HEK293T (cell line): ENCODE data around the gene CBFA2T2.

Experiments used
- ARNT ChIP-seq: fragments of 450-650 bp; IDR thresholded peaks from 2 replicates; pipeline ENCODE4 v1.6.1; 2017; ENCODE audit warnings: mild to moderate bottlenecking
- CTBP1 ChIP-seq: fragments of 450-650 bp; IDR thresholded peaks from 2 replicates; pipeline ENCODE4 v1.6.1; 2016; ENCODE audit warnings: borderline replicate concordance
- NFRKB ChIP-seq: fragments of 450-650 bp; IDR thresholded peaks from 2 replicates; pipeline ENCODE4 v1.6.1; 2016; ENCODE audit warnings: mild to moderate bottlenecking, moderate library complexity
- SP1 ChIP-seq: fragments of 450-650 bp; IDR thresholded peaks from 2 replicates; pipeline ENCODE4 v1.6.1; 2017

DNA sequence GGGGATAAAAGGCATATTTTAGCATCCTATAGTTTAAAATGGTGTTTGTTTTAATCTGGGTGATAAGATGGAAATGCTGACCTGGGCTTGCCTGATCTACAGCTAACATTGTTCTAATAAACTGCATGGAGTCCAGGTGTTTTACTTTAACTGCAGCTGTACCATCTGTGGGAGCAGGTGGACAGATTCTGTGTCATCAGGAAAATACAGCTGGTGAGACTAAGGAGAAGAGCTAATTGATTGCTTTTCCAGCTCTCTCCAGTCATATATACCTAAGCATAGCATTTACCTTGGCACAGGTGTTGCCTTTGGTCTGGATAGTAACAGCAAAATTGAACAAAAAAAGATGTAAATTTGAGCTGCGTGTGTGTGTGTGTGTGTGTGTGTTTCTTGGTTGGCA is 31.6 kb downstream of the CBFA2T2 start:
- TF ChIP-seq SP1 (no peak), ARNT (no peak), CTBP1 (no peak), NFRKB (no peak)
